ENCODE results near the gene MTOR.
"Not testable (repeated sequence)": the region's sequence is repeated elsewhere in the genome, so short reads cannot be mapped to it uniquely, and the experiment has no call there.

Gene MTOR

DNA sequence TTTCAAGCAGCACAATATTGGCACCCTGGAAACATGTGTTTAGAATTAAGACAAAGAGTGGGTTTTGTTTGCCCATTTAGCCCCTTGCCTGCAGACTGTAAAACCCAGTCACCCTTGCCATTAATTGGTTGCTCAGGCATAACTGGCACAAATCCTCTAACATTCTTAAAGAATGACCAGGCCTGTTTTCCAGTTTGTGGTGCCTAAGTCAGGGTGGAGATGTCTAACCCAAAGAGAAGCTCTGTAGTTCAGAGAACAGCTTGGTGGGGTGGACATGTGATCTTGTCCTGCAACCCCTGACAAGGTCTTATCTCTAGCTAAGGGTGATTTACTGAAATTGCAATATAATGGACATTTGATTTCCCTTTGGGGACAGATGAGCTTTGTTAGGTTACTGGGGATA lies 82.0 kb downstream of the MTOR start:
- DNase-seq (ENCODE audit: low read depth in 2 of 2): no peak

DNA sequence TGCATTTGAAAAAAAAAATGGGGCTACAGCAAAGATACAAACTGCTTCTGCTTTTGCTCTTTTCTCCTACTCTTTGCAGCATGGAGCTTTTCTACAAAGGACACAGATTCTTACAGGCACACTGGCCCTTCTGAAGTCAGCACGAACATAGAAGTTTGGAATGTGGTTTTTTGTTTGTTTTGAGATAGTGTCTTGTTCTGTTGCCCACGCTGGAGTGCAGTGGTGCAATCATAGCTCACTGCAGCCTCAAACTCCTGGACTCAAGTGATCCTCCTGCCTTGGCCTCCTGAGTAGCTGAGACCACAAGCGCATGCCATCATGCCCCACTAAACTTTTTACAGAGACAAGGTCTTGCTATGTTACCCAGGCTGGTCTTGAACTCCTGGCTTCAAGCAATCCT lies 82.6 kb downstream of the MTOR start:
- DNase-seq (ENCODE audit: low read depth in 2 of 2): not testable (repeated sequence)

DNA sequence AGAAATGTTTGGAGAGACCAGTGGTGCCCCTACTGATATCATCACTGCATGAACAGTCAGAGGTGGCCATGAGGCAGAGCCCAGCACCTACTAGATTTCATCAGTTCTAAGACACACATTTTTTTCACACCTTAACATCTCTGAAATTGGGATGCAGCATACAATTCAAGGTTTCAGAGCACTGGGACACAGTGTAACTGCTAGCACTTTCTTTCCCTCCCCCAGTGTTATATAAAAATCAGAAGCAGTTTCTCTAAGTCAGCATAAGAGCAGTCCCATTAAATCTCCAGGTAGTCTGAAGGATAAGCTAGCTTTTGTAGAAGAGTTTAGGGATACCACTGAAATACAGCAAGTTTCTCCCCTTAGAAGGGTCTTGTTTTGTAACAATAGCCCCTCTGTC lies 83.2 kb downstream of the MTOR start:
- DNase-seq (ENCODE audit: low read depth in 2 of 2): no peak

DNA sequence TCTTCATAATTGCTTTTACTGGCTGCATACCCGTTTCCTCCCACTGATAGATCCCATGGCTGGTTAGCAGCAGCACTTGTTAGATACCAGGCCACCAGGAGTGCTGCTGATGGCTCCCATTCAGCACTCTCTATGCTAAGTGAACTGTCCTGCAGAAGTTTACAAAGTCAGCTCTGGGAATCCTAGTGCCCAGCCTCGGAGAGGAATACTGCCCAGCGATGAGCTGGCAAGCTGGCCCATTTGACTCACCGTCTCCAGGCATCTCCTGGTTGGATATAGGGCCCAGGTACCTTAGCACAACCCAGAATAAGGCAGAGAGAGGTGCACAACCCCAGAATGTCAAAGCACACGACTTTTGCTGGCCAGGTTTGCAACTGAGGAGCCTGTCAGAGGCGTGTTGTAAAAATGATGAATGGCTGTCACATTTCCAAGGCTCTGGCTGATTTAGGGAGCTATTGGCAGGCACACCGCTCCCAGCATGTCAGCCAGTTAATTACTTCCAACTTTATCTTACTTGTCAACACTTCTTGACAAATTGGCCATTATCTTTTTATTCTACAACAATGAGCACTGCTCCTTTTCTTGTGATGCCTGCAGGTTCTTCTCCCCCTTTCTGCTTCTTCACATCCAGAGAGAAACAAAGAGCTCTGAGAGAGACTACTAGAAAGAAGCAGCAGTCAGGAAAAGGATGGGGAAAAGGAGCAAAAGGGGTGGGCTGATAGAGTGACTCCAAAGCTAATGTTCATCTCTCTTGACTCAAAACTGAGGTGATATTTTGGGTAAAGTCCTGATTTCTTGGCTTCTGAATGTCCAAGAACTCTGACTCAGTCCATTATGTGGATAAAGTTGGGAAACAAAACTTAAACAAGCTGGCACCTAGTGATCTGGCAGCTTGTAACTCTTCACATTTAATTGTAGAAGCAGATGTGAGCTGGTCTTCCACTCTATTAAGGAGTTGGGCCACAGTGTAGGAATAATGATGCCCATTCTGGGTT lies 84.0 kb downstream of the MTOR start:
- no peak for DNase-seq (ENCODE audit: low read depth in 2 of 2)

DNA sequence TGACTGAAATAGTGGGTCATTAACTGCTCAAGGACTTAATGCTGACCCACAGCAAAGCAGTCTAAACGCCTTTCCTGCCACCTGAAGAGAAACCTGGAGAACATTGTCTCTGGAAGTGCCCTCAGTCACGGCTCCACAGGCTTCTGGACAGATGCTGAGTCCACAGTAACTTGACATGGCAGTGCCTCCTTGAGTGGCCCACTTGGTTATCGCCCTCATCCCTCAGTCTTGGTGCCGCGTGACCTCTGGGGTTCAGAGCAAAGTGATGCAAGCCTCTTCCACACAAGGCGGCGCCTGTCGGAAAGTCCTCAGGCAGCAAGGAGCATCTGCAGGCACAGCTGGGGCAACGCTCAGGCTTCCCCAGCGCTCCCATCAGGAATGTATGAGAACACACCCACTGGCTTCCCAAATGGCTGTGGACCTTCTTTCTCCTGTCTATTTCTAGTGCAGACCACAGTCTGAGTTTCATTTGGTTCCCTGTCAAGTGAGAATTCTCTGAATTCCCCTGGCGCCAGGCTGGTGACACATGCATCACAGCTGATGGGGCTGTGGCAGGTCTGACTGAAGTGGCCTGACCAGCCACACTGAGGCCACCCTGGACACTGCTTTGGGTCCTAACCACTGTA lies 86.2 kb downstream of the MTOR start:
- no peak for DNase-seq (ENCODE audit: low read depth in 2 of 2)

DNA sequence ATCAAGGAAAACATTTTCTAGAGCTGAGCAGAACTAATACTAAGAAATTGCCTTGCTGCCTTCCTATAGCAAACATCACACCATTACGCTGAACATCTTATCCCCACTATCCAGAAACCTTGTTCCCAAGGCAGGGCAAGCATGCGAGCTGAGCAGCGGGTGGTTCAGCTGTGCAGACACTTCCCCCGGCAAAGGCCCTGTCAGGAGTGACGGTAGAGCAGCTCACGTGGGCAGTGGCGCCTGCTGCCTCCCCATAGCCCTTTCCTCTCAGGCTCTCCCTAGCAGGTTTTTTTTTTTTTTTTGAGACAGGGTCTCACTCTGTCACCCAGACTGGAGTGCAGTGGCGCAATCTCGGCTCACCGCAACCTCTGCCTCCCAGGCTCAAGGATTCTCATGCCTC lies 86.9 kb downstream of the MTOR start:
- DNase-seq (ENCODE audit: low read depth in 2 of 2): no peak

DNA sequence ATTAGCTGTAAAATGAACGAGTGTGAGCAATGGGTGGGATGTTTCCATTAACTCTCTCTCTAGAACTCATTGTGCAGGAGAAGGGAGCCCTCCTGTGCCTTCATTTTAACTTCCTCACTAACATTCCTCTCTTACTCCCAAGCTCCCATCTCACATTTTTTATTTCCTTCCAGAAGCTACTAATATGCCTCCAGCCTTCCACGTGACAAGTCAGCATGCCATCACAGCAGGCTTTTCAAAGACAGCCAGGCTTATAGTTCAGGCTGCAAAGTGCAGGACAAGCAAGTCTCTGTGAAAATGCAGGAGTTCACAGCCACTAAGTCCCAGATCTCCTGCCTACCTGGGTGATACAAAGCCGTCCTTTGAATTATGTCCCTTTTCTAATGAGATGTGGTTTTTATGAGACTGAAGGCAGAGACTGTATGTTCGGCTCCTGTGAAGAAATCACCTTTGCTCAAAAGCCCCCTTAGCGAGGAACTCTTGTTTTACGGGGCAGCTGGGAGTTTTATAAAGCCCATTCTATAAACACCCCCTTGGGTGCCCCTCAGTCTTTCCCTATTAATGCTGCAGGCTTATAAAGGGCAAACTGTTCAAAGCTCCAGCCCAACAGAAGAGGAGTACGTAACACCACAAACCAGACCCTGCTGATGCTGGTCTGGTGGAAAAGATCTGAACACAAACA lies 87.9 kb downstream of the MTOR start:
- DNase-seq (ENCODE audit: low read depth in 2 of 2): no peak

DNA sequence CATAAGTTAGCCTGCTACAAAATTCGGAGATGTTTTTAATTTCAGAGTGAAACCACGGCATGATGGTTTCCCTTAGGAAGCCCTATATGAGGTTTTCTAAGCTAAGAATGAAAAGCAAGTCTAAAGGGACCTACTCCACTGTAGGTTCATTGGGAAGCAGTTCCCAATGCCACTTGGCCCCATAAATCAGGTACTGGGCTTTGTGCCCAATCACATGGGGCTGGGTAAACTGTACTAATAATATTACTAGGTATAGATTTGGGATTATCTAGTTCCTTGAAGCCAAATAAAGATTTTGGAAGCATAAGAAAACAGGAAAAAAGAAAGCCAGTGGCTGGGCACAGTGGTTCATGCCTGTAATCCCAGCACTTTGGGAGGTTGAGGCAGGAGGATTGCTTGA lies 92.2 kb downstream of the MTOR start:
- no peak for DNase-seq (ENCODE audit: low read depth in 2 of 2)

DNA sequence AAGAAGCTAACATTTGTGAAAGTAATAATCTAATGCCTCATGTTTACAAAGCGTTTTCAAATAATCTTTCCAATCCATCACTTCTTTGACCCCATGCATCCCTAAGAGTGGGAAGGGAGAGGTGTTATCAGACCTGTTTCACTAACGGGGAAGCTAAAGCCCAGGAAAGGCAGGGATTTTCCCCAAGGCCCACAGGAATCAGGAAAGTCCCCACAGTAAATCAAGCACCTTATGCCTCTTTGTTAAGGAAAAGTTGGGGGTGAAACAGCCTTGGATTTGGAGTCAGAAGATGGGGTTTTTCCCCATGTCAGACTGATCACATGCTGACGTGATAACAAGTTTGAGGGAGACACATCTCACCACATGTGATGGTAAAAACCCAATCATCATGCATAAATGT lies 93.1 kb downstream of the MTOR start:
- no peak for DNase-seq (ENCODE audit: low read depth in 2 of 2)

DNA sequence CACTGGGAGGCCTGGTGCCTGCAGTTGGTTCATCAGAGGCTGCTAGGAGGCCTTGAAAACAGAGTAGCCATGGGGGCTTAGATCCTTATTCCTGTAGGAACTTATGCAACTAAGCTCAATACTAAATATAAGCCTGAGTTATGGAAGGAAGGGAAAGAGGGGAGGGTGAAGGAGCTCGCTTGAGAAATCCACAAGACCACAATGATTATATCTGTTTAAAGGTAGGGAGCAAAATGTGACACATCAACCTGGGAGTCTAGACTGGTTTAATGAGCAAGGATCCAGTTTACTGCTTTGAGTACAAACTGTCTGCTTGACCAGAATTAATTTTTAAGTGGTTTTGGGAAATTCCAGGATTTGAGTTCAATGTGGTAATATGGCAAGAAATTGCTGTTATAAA lies 93.6 kb downstream of the MTOR start:
- DNase-seq (ENCODE audit: low read depth in 2 of 2): no peak

DNA sequence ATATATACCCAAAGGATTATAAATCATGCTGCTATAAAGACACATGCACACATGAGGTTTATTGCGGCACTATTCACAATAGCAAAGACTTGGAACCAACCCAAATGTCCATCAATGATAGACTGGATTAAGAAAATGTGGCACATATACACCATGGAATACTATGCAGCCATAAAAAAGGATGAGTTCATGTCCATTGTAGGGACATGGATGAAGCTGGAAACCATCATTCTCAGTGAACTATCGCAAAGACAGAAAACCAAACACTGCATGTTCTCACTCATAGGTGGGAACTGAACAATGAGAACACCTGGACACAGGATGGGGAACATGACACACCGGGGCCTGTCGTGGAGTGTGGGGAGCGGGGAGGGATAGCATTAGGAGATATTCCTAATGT lies 95.6 kb downstream of the MTOR start:
- not testable (repeated sequence) for DNase-seq (ENCODE audit: low read depth in 2 of 2)

DNA sequence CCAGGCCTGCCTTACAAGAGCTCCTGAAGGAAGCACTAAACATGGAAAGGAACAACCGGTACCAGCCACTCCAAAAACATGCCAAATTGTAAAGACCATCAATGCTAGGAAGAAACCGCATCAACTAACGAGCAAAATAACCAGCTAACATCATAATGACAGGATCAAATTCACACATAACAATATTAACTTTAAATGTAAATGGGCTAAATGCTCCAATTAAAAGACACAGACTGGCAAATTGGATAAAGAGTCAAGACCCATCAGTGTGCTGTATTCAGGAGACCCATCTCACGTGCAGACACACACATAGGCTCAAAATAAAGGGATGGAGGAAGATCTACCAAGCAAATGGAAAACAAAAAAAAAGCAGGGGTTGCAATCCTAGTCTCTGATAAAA lies 99.6 kb downstream of the MTOR start:
- not testable (repeated sequence) for DNase-seq (ENCODE audit: low read depth in 2 of 2)

DNA sequence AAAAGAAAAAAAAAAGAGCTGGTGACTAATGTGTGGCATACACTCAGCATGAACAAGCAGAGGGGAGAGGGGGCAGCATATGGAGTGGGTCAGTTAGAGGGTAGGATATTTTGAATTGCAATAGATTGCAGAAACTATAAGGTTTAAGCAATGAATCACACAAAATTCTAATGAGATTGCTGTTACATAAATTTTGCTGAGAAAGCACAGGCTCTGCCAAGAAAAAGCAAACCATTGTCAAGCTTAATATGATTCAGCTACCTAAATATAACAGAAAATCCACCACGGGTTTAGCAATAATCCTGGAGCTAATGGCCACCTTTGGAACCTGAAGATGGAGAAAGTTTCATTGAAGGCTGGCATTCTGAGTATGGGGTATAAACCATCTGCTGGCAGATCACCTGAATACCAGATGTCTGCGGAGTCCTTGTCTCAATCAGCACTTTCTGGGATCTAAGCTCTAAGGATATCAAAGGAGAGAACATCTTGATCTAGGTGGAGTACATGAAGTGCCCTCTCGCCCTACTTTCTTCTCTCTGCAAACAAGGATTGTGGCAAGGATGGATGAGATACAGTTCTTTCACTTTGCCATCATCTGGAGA lies 103.5 kb downstream of the MTOR start:
- DNase-seq (ENCODE audit: low read depth in 2 of 2): peak; percentile 90 to 91

DNA sequence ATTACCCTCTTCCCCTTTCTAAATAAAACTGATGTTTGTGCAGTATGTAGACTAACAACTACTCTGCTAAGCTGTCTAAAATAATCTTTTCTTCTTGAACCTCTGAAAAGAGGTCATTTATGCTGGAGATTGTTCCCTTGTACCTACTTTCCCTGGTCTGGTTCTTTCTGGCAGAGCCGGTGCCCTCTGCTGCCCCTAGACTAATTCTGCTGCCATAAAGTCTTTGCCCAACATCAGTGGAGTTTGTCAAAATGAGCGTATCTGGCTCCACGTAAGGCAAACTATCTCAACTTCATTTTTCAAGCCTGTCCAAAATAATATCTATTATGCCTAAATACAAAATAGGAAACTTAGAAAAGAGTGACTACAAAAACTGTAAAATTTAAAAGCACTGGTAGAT lies 104.1 kb downstream of the MTOR start:
- no peak for DNase-seq (ENCODE audit: low read depth in 2 of 2)

DNA sequence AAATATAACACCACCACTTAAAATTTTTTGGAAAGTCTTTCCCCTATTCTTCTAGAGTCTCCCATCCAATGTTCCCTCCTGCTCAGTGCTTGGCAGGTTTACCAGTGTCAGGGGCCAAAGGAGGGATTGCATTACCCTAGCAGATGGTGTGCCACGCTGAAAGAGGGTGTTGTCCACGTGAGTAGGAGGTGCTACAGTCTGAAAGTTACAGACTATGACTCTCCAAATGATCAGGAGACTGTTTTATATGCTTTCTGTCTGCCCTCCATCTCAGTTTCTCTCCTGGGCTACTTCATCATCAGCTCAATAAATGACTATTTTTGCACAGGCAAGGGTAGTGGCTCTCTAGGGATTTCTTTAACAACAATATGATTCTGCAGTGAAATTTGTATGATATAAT lies 104.5 kb downstream of the MTOR start:
- no peak for DNase-seq (ENCODE audit: low read depth in 2 of 2)

DNA sequence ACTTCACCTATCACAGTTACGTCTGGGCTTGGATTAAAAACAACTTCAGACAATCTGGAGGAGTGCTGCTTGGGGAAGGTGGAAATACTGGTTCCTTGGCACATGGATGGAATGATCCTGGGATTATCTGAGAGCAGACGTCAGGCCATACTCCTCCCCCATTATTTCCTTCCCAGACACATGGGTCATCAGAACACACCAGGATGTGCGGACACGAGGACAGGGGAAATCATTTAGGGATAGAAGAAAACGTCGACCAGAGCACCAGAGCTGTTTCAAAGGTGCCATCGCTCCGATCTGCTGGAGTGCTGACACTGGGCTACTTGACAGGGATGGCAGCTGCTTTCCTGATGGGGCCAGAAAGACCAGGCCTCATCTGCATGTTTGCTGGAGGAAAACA lies 105.0 kb downstream of the MTOR start:
- no peak for DNase-seq (ENCODE audit: low read depth in 2 of 2)

DNA sequence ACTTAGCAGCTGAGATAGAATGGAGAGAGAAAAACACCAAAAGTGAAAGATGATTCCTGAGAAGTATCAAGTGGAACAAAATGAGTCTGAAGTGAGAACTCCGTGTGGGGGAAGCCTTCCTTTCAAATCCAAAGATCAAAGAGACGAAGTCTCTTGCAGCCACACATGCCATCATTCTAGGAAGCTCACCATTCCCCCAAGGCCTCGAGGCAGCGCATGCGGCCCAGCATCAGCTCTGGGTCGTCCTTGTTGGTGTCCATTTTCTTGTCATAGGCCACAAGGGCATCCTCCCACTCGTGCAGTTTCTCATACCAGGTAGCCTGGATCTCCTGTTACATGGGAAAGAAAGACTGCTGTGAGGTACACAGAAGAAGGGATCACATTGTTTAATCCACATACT lies 105.4 kb downstream of the MTOR start:
- no peak for DNase-seq (ENCODE audit: low read depth in 2 of 2)

DNA sequence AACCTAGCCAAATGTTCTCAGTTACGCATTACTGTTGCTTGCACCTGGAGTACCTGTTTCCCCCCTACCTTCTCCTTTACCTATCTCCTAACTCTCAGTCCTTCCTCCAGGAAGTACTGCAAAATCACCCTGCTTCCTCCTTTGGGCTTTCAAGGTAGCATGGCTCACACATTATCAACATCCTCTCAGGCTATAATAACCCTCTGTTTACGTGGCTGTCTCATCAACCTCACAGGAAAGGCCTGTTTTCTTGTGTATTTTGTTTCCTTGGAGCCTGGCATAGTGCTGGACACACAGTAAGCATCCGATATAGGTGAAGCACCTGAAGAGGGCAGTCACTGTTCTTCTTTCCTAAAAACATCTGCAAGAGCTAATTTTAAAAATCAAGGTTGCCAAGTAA lies 105.9 kb downstream of the MTOR start:
- no peak for DNase-seq (ENCODE audit: low read depth in 2 of 2)

DNA sequence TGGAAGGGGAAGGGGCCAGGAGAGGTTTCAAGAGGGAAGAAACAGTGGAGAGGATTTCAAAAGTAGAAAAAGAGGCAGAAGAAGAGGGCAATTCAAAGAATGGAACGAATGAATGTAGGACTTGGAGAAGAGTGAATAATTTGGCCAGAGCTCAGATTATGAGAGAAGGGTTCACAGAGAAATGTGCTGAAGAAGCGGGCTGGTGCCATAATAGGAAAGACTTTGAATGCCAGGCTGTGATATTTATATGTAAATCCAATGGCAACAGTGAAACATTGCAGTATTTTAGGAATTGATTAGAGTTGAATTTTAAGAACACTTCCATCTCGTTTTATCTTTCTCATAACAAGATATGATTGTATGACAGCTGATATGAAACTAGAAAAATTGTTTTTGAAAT lies 109.2 kb downstream of the MTOR start:
- DNase-seq (ENCODE audit: low read depth in 2 of 2): no peak

DNA sequence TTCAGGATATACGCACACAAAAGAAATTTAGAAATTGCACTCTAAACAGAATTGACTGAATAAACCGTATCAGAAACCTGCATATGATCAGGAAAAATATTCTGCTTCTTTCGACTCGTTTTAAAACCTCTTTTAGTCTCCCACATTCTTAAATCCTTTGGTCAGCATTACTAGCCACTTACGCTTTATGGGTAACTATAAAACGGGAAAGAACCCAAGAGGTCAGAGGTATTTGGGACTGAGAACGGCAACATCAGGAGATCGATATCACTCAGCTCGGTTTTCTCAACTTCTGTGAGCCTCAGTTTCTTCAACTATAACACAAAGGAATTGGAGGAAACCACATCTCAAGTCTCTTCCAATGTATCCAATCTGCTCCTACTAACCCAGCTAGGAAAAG lies 109.6 kb downstream of the MTOR start:
- no peak for DNase-seq (ENCODE audit: low read depth in 2 of 2)

DNA sequence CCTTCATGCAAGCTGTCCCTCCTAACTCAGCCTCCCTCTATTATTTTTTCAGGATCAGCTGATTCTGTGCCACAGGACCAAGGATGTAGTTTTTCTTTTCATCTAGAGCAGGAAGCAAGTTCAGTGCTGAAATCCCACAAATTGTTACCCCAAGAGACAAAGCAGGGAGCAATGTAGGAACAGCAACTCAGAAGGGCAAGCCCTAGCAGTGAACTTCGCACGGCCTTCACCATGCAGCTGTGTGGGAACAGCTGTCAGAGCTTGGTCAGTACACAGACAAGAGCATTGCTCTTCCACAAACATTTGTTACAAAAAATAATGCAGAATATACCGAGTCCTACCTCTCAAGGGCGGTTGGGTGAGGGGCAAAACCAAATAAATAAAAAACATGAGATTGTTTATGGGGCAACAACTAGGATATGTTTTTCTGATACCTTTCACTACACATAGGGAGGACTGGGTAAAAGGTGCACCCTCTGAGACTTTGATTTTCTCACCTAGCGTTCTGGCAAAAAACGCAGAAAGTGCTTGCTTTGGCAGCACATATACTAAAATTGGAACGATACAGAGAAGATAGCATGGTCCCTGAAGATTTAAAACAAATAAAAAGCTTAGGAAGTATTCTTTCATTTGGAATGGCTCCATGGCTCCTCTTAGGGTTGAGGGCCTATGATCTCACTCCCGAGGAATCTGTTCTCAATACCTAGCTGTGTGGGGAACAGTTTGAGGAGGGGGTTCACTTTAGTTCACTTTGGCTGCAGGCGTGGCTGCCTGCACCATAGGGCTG lies 110.3 kb downstream of the MTOR start:
- DNase-seq (ENCODE audit: low read depth in 2 of 2): no peak

DNA sequence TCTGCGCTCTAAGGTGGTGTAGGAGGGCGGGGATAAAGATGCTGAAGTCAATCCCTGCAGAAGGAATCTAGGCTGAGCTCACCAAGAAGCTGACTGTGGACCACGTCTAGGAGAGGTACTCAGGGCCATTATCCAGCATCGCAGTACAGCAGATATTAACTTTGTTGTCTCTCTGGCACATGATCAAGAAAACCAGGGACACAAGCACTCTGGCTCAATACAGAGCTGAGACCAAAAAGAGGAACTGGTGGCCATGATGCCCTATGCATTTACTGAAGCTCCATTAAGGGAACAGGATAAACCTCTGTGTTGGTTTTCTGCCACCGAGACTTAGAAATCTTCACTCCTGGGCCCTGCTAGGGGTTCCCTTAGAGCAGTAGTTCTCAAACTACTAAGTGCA lies 111.2 kb downstream of the MTOR start:
- DNase-seq (ENCODE audit: low read depth in 2 of 2): no peak
